Stomach (tissue), 4 donors: Measurements from ENCODE around the gene CFAP97D1.

Experiments used
- CTCF ChIP-seq, 7 experiments: fragments of 450-650 bp in 4 of 7; fragments of 200-600 bp in 3 of 7; sonication (generic) in 3 of 7; IDR thresholded peaks; one replicate each; pipeline ENCODE4 v1.5.1; 2016 to 2019; ENCODE audit warnings: antibody characterized with exemption in 7 of 7, control low read depth in 2 of 7, mild to moderate bottlenecking in 1 of 7
- POLR2A ChIP-seq, 4 donors: fragments of 450-650 bp; IDR thresholded peaks; one replicate each; pipeline ENCODE4 v1.6.1; 2016; ENCODE audit warnings: antibody characterized with exemption in 4 of 4, control low read depth in 2 of 4, mild to moderate bottlenecking in 1 of 4, moderate library complexity in 1 of 4

- TF ChIP-seq CTCF (IDR thresholded peaks at IDR 0.05) (no peak), POLR2A (IDR thresholded peaks at IDR 0.05) (no peak)
Observed at GRCh38 chr17:43755389-43755875, 24.8 kb upstream of the CFAP97D1 start.
